NT2/D1 (cell line): ENCODE results near the gene MYD88.

ENCODE experiments used
- DNase-seq: peaks from one replicate; pipeline ENCODE4 v3.0.0-alpha.2; 2011; ENCODE audit warnings: low read depth, low spot score
- H3K27me3 ChIP-seq: 2 replicates; pipeline ENCODE4 v1.6.0; 2011; ENCODE audit warnings: mild to moderate bottlenecking; ENCODE audit not compliant: insufficient read length, insufficient read depth
- H3K36me3 ChIP-seq: 2 replicates; pipeline ENCODE4 v1.6.1; 2011; ENCODE audit warnings: mild to moderate bottlenecking, low read length, mixed read lengths; ENCODE audit not compliant: insufficient read depth, insufficient read length
- H3K4me1 ChIP-seq: 2 replicates; pipeline ENCODE4 v1.5.1; 2011; ENCODE audit not compliant: insufficient read depth, insufficient read length
- H3K4me3 ChIP-seq: 2 replicates; pipeline ENCODE4 v1.5.1; 2011; ENCODE audit warnings: low read depth; ENCODE audit not compliant: insufficient read length
- H3K9ac ChIP-seq: 2 replicates; pipeline ENCODE4 v1.6.0; 2011; ENCODE audit warnings: low read depth; ENCODE audit not compliant: insufficient read length
- H3K9me3 ChIP-seq: 2 replicates; pipeline ENCODE4 v1.5.1; 2011; ENCODE audit warnings: mild to moderate bottlenecking, low read length; ENCODE audit not compliant: insufficient read depth
- SUZ12 ChIP-seq: IDR thresholded peaks from 2 replicates; pipeline ENCODE4 v1.6.1; 2011; ENCODE audit not compliant: insufficient read length, insufficient read depth; ENCODE audit errors: extremely low read depth
- YY1 ChIP-seq: IDR thresholded peaks from 2 replicates; pipeline ENCODE4 v1.6.1; 2011; ENCODE audit not compliant: insufficient read length, insufficient read depth
- ZNF274 ChIP-seq: IDR thresholded peaks from 2 replicates; pipeline ENCODE4 v1.6.1; 2011; ENCODE audit warnings: mild to moderate bottlenecking, low read depth, low read length

Gene MYD88

GRCh38 chr3:38108649-38109579, 29.5 kb upstream of the MYD88 start:
- Histone ChIP-seq H3K9me3 (peaks cover 12% of the 10 kb centered on the region; the same call in 1 of the 2 replicates), H3K4me1 (no peaks in the 10 kb centered on the region), H3K36me3 (no peaks in the 10 kb centered on the region), H3K27me3 (no peaks in the 10 kb centered on the region), H3K4me3 (no peak overlapping the region), H3K9ac (no peak overlapping the region)
- TF ChIP-seq SUZ12: no peak
- TF ChIP-seq YY1: no peak
- TF ChIP-seq ZNF274: no peak
- DNase-seq: no peak

GRCh38 chr3:38109580-38110313, 28.7 kb upstream of the MYD88 start:
- peaks cover 12% of the 10 kb centered on the region; the same call in 1 of the 2 replicates for H3K9me3 ChIP-seq
- no peak for DNase-seq
- H3K4me1 ChIP-seq: no peaks in the 10 kb centered on the region
- H3K36me3 ChIP-seq: no peaks in the 10 kb centered on the region
- no peak overlapping the region for H3K9ac ChIP-seq
- H3K27me3 ChIP-seq: no peaks in the 10 kb centered on the region
- no peak overlapping the region for H3K4me3 ChIP-seq
- TF ChIP-seq YY1: no peak
- no peak for TF ChIP-seq ZNF274
- TF ChIP-seq SUZ12: no peak

- TF ChIP-seq SUZ12 (no peak), ZNF274 (no peak), YY1 (no peak)
- no peaks in the 10 kb centered on the region for H3K27me3 ChIP-seq
- H3K4me1 ChIP-seq: no peaks in the 10 kb centered on the region
- DNase-seq: no peak
- peaks cover 6% of the 10 kb centered on the region; the same call in 1 of the 2 replicates for H3K9me3 ChIP-seq
- H3K9ac ChIP-seq: no peak overlapping the region
- no peaks in the 10 kb centered on the region for H3K36me3 ChIP-seq
- H3K4me3 ChIP-seq: no peak overlapping the region
Observed at GRCh38 chr3:38110314-38111050, 28.0 kb upstream of the MYD88 start.

- TF ChIP-seq SUZ12 (no peak), YY1 (no peak), ZNF274 (no peak)
- no peak for DNase-seq
- Histone ChIP-seq H3K4me3 (no peak overlapping the region), H3K27me3 (no peaks in the 10 kb centered on the region), H3K36me3 (no peaks in the 10 kb centered on the region), H3K9ac (no peak overlapping the region), H3K4me1 (no peaks in the 10 kb centered on the region), H3K9me3 (0 out of 2 replicates have a peak, but pooled peaks cover under 1% of the 10 kb centered on the region)
Observed at GRCh38 chr3:38111201-38111600, 27.3 kb upstream of the MYD88 start.

DNA sequence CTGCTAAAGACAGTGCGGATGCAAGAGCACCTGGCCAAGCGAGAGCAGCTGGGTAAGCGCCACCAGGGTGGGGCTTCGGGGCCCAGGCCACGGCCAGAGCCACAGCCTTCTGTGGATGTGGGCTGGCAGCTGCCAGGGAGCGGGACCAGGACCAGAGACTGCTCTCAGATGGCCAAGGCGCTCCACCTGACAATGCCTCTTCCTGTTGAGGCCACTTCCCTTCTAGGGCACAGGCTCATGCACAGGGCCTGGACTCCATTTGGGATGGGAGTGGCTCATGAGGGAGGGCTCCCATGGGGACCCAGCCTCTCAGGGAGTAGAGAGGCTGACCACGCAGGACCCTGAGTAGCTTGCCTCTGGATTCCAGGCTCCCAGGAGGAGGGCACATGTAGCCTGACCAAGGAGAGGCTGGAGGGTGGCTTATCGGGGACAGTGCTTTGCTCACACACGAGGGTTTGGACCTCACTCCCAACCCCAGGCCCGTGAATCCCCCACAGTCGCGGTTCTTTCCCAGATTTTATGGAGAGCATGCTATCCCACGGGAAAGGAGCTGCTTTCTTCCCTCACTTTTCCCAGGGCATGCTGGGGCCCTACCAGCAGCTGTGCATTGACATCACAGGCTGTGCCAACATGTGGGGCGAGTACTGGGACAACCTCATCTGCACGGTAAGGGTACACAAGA, 26.6 kb upstream of the MYD88 start:
- H3K4me1 ChIP-seq: no peaks in the 10 kb centered on the region
- H3K36me3 ChIP-seq: no peaks in the 10 kb centered on the region
- no peaks in the 10 kb centered on the region for H3K27me3 ChIP-seq
- no peak overlapping the region for H3K9ac ChIP-seq
- TF ChIP-seq ZNF274 (no peak), SUZ12 (no peak), YY1 (no peak)
- peaks cover 7% of the 10 kb centered on the region; the same call in 1 of the 2 replicates for H3K9me3 ChIP-seq
- no peak for DNase-seq
- H3K4me3 ChIP-seq: no peak overlapping the region

- H3K27me3 ChIP-seq: no peaks in the 10 kb centered on the region
- no peaks in the 10 kb centered on the region for H3K4me1 ChIP-seq
- peaks cover 3% of the 10 kb centered on the region for H3K36me3 ChIP-seq
- no peak overlapping the region for H3K4me3 ChIP-seq
- no peak overlapping the region for H3K9ac ChIP-seq
- DNase-seq: no peak
- H3K9me3 ChIP-seq: peaks cover 8% of the 10 kb centered on the region; the same call in 1 of the 2 replicates
- TF ChIP-seq ZNF274 (no peak), YY1 (no peak), SUZ12 (no peak)
Observed at GRCh38 chr3:38112378-38112761, 26.1 kb upstream of the MYD88 start.
